Endothelial cell (in vitro differentiated cells): ENCODE data around the gene TRIP10. TPM values are rescaled to one million over a fixed set of nuclear protein-coding genes. Genes with fewer than 3 reads are reported as not detected.
"Not testable (repeated sequence)": the region's sequence is repeated elsewhere in the genome, so short reads cannot be mapped to it uniquely, and the experiment has no call there.

Source experiments
- DNase-seq: peaks from one replicate; pipeline ENCODE4 v3.0.0; 2021; ENCODE audit warnings: low spot score
- H3K27ac Mint-ChIP-seq: one replicate; pipeline ENCODE4 v1.8.0; 2021; ENCODE audit warnings: mixed read lengths, inconsistent platforms; ENCODE audit not compliant: unreplicated experiment
- H3K27me3 Mint-ChIP-seq: one replicate; pipeline ENCODE4 v1.8.0; 2021; ENCODE audit warnings: mild to moderate bottlenecking, moderate library complexity, mixed read lengths, inconsistent platforms; ENCODE audit not compliant: unreplicated experiment
- H3K36me3 Mint-ChIP-seq: one replicate; pipeline ENCODE4 v1.8.0; 2021; ENCODE audit warnings: mild to moderate bottlenecking, low read depth, mixed read lengths, inconsistent platforms; ENCODE audit not compliant: unreplicated experiment
- H3K4me1 Mint-ChIP-seq: one replicate; pipeline ENCODE4 v1.8.0; 2021; ENCODE audit warnings: mild to moderate bottlenecking, mixed read lengths, inconsistent platforms; ENCODE audit not compliant: unreplicated experiment
- H3K4me3 Mint-ChIP-seq: one replicate; pipeline ENCODE4 v1.8.0; 2021; ENCODE audit warnings: mild to moderate bottlenecking, mixed read lengths, inconsistent platforms; ENCODE audit not compliant: unreplicated experiment
- H3K9me3 Mint-ChIP-seq: one replicate; pipeline ENCODE4 v1.8.0; 2021; ENCODE audit warnings: mixed read lengths, inconsistent platforms; ENCODE audit not compliant: unreplicated experiment
- CTCF ChIP-seq: fragments of 200-600 bp; sonication (generic); IDR thresholded peaks from one replicate; pipeline ENCODE4 v1.5.0; 2021; ENCODE audit warnings: antibody characterized with exemption; ENCODE audit not compliant: unreplicated experiment
- total RNA-seq: library from RNA; stranded (reverse); fragmentation: NEBNext Ultra II Directional; extraction: Animal tissue kit (Norgen Biotek cat#: 25700); gene quantifications from one replicate; pipeline ENCODE4 v1.2.1, GENCODE V29; 2021; ENCODE audit not compliant: unreplicated experiment

TRIP10 gene
- total RNA-seq, 1 donor from 2014 or later: 42.8 TPM

- Mint-ChIP-seq H3K4me3 (no peak overlapping the region), H3K27ac (no peak overlapping the region), H3K9me3 (peaks cover 19% of the 10 kb centered on the region), H3K27me3 (peaks cover 14% of the 10 kb centered on the region), H3K4me1 (no peaks in the 10 kb centered on the region), H3K36me3 (peaks cover 10% of the 10 kb centered on the region)
- no peak for DNase-seq
- no peak for TF ChIP-seq CTCF
Measured at GRCh38 chr19:6708346-6708745, 31.1 kb upstream of the TRIP10 start.

- Mint-ChIP-seq H3K9me3 (peaks cover 19% of the 10 kb centered on the region), H3K27me3 (peaks cover 14% of the 10 kb centered on the region)
- H3K4me1 Mint-ChIP-seq, DNase-seq, H3K27ac Mint-ChIP-seq, H3K4me3 Mint-ChIP-seq, H3K36me3 Mint-ChIP-seq: not testable (repeated sequence)
Measured at GRCh38 chr19:6708913-6709312, 30.6 kb upstream of the TRIP10 start.

GRCh38 chr19:6709549-6709948, 29.9 kb upstream of the TRIP10 start:
- no peaks in the 10 kb centered on the region for H3K4me1 Mint-ChIP-seq
- DNase-seq: no peak
- H3K9me3 Mint-ChIP-seq: peaks cover 19% of the 10 kb centered on the region
- peaks cover 10% of the 10 kb centered on the region for H3K36me3 Mint-ChIP-seq
- no peak overlapping the region for H3K4me3 Mint-ChIP-seq
- TF ChIP-seq CTCF: no peak
- H3K27me3 Mint-ChIP-seq: peaks cover 14% of the 10 kb centered on the region
- no peak overlapping the region for H3K27ac Mint-ChIP-seq

- H3K9me3 Mint-ChIP-seq: peaks cover 19% of the 10 kb centered on the region
- no peaks in the 10 kb centered on the region for H3K4me1 Mint-ChIP-seq
- DNase-seq: no peak
- peak overlapping the region; percentile 44 for H3K4me3 Mint-ChIP-seq
- peaks cover 14% of the 10 kb centered on the region for H3K27me3 Mint-ChIP-seq
- peaks cover 10% of the 10 kb centered on the region for H3K36me3 Mint-ChIP-seq
- no peak overlapping the region for H3K27ac Mint-ChIP-seq
- no peak for TF ChIP-seq CTCF
Measured at GRCh38 chr19:6710273-6711077, 29.0 kb upstream of the TRIP10 start.

- H3K9me3 Mint-ChIP-seq: peaks cover 19% of the 10 kb centered on the region
- peak overlapping the region; percentile 37 for H3K27ac Mint-ChIP-seq
- H3K4me1 Mint-ChIP-seq: no peaks in the 10 kb centered on the region
- no peak for TF ChIP-seq CTCF
- DNase-seq: no peak
- H3K27me3 Mint-ChIP-seq: peaks cover 14% of the 10 kb centered on the region
- peaks cover 10% of the 10 kb centered on the region for H3K36me3 Mint-ChIP-seq
- H3K4me3 Mint-ChIP-seq: peak overlapping the region; percentile 44
Measured at GRCh38 chr19:6711078-6711361, 28.5 kb upstream of the TRIP10 start.
